Measurements from ENCODE around the gene CKAP4.

DNA sequence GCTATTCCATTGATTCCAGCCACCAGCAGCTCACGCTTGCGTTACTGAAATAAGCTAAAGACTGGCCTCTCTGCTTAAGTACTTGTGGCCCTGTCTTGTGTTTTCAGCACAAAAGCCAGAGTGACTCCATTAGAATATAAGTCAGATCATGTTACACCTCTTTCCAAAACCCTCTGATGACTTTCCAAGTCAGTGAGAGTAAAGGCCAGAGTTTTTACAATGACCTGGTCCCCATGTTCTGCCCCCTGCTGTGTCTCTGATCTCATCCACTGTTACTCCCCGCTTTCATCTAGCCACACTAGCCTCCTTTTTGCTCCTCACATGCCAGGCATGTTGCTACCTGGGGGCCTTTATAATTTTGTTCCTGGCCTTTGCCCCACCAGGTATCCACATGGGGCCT lies 6.9 kb upstream of the CKAP4 start:
- TF ChIP-seq, protein P1, sequence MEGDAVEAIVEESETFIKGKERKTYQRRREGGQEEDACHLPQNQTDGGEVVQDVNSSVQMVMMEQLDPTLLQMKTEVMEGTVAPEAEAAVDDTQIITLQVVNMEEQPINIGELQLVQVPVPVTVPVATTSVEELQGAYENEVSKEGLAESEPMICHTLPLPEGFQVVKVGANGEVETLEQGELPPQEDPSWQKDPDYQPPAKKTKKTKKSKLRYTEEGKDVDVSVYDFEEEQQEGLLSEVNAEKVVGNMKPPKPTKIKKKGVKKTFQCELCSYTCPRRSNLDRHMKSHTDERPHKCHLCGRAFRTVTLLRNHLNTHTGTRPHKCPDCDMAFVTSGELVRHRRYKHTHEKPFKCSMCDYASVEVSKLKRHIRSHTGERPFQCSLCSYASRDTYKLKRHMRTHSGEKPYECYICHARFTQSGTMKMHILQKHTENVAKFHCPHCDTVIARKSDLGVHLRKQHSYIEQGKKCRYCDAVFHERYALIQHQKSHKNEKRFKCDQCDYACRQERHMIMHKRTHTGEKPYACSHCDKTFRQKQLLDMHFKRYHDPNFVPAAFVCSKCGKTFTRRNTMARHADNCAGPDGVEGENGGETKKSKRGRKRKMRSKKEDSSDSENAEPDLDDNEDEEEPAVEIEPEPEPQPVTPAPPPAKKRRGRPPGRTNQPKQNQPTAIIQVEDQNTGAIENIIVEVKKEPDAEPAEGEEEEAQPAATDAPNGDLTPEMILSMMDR (IDR thresholded peaks at IDR 0.05; ENCODE audit: low read length) = no peak
- TF ChIP-seq EZH2 (optimal IDR thresholded peaks at IDR 0.05; ENCODE audit: low read depth, low read length) (no peak), EZH2phosphoT487 (IDR thresholded peaks at IDR 0.05; ENCODE audit: low read length) (no peak)
